Endothelial cell of umbilical vein (primary cell): ENCODE data around the gene GPR176.

Experiments
- CTCF ChIP-seq, 2 donors: IDR thresholded peaks; 1 replicate in 1 of 2; 2 replicates in 1 of 2; pipeline ENCODE4 v1.5.1; 2011; ENCODE audit warnings: low read length in 2 of 2, mild to moderate bottlenecking in 2 of 2, moderate library complexity in 2 of 2, control low read depth in 1 of 2, inconsistent platforms in 1 of 2, low read depth in 1 of 2; ENCODE audit not compliant: insufficient read depth in 1 of 2; ENCODE audit errors: extremely low read depth in 1 of 2
- MYC ChIP-seq: IDR thresholded peaks from one replicate; pipeline ENCODE4 v1.6.1; 2011; ENCODE audit warnings: mild to moderate bottlenecking, low read depth, low read length
- POLR2A ChIP-seq: IDR thresholded peaks from 2 replicates; pipeline ENCODE4 v1.6.1; 2012; ENCODE audit warnings: low read depth, mild to moderate bottlenecking, control low read depth, low read length
- POLR2AphosphoS5 ChIP-seq: IDR thresholded peaks from 2 replicates; pipeline ENCODE4 v1.6.1; 2012; ENCODE audit warnings: low read depth, mild to moderate bottlenecking, control low read depth, low read length, moderate library complexity; ENCODE audit not compliant: insufficient read depth

GRCh38 chr15:39860200-39860599, 59.9 kb downstream of the GPR176 start:
- TF ChIP-seq POLR2A = no peak
- no peak for TF ChIP-seq CTCF (IDR thresholded peaks at IDR 0.05; ENCODE audit: extremely low read depth in 1 of 2, insufficient read depth in 1 of 2, low read depth in 1 of 2, low read length in 2 of 2)
- no peak for TF ChIP-seq POLR2AphosphoS5
- TF ChIP-seq MYC = no peak
